Measurements from ENCODE around the gene C2CD4C.
"Not testable (repeated sequence)": the region's sequence is repeated elsewhere in the genome, so short reads cannot be mapped to it uniquely, and the experiment has no call there.

The C2CD4C gene

DNA sequence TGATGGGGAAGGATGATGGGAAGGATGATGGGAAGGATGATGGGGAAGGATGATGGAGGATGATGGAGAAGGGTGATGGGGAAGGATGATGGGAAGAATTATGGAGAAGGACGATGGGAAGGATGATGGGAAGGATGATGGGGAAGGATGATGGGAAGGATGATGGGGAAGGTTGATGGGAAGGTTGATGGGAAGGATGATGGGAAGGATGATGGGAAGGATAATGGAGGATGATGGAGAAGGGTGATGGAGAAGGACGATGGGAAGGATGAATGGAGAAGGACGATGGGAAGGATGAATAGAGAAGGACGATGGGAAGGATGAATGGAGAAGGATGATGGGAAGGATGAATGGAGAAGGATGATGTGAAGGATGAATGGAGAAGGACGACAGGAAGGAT, 13.5 kb downstream of the C2CD4C start:
- Histone ChIP-seq H3K4me3 (ENCODE audit: extremely low read depth, insufficient read depth, low read length, poor library complexity, severe bottlenecking) (no peak overlapping the region), H3K36me3 (ENCODE audit: control insufficient read depth, insufficient read depth, low read length) (no peaks in the 10 kb centered on the region), H3K9me3 (ENCODE audit: control insufficient read depth, low read length) (no peaks in the 10 kb centered on the region), H3K4me1 (ENCODE audit: control insufficient read depth, insufficient read depth, low read length, poor library complexity, severe bottlenecking) (no peaks in the 10 kb centered on the region), H3K27ac (ENCODE audit: low read depth, low read length, severe bottlenecking) (no peak overlapping the region)
- 85 to 90% methylated on average over 5 of the region's 5 CpGs for WGBS, 2 experiments (ENCODE audit: insufficient coverage in 2 of 2)

- WGBS, 2 experiments (ENCODE audit: insufficient coverage in 2 of 2) = 85 to 93% methylated on average over 1 of the region's 1 CpG
- H3K9me3 ChIP-seq (ENCODE audit: control insufficient read depth, low read length); H3K27ac ChIP-seq (ENCODE audit: low read depth, low read length, severe bottlenecking): not testable (repeated sequence)
Observed at GRCh38 chr19:394857-395256, 14.1 kb downstream of the C2CD4C start.

GRCh38 chr19:393560-393959, 15.4 kb downstream of the C2CD4C start:
- H3K4me3 ChIP-seq (ENCODE audit: extremely low read depth, insufficient read depth, low read length, poor library complexity, severe bottlenecking); H3K36me3 ChIP-seq (ENCODE audit: control insufficient read depth, insufficient read depth, low read length); H3K4me1 ChIP-seq (ENCODE audit: control insufficient read depth, insufficient read depth, low read length, poor library complexity, severe bottlenecking); H3K27ac ChIP-seq (ENCODE audit: low read depth, low read length, severe bottlenecking); H3K9me3 ChIP-seq (ENCODE audit: control insufficient read depth, low read length): not testable (repeated sequence)

More at GRCh38 chr19:394857-395256, 14.1 kb downstream of the C2CD4C start:
- H3K4me1 ChIP-seq (ENCODE audit: control insufficient read depth, insufficient read depth, low read length, poor library complexity, severe bottlenecking); H3K4me3 ChIP-seq (ENCODE audit: extremely low read depth, insufficient read depth, low read length, poor library complexity, severe bottlenecking); H3K36me3 ChIP-seq (ENCODE audit: control insufficient read depth, insufficient read depth, low read length): not testable (repeated sequence)

- no peaks in the 10 kb centered on the region for H3K36me3 ChIP-seq (ENCODE audit: control insufficient read depth, insufficient read depth, low read length)
- H3K9me3 ChIP-seq (ENCODE audit: control insufficient read depth, low read length) = no peaks in the 10 kb centered on the region
- WGBS, 2 experiments (ENCODE audit: insufficient coverage in 2 of 2) = 85 to 89% methylated on average over 10 of the region's 17 CpGs
- H3K27ac ChIP-seq (ENCODE audit: low read depth, low read length, severe bottlenecking) = no peak overlapping the region
- H3K4me1 ChIP-seq (ENCODE audit: control insufficient read depth, insufficient read depth, low read length, poor library complexity, severe bottlenecking) = no peaks in the 10 kb centered on the region
- no peak overlapping the region for H3K4me3 ChIP-seq (ENCODE audit: extremely low read depth, insufficient read depth, low read length, poor library complexity, severe bottlenecking)
Observed at GRCh38 chr19:392375-392970, 16.5 kb downstream of the C2CD4C start.

- 90 to 92% methylated on average over 26 to 30 of the region's 30 CpGs for WGBS, 2 experiments (ENCODE audit: insufficient coverage in 2 of 2)
- Histone ChIP-seq H3K4me3 (ENCODE audit: extremely low read depth, insufficient read depth, low read length, poor library complexity, severe bottlenecking) (no peak overlapping the region), H3K27ac (ENCODE audit: low read depth, low read length, severe bottlenecking) (no peak overlapping the region), H3K36me3 (ENCODE audit: control insufficient read depth, insufficient read depth, low read length) (no peaks in the 10 kb centered on the region), H3K4me1 (ENCODE audit: control insufficient read depth, insufficient read depth, low read length, poor library complexity, severe bottlenecking) (no peaks in the 10 kb centered on the region), H3K9me3 (ENCODE audit: control insufficient read depth, low read length) (no peaks in the 10 kb centered on the region)
Observed at GRCh38 chr19:391726-392374, 17.1 kb downstream of the C2CD4C start.

DNA sequence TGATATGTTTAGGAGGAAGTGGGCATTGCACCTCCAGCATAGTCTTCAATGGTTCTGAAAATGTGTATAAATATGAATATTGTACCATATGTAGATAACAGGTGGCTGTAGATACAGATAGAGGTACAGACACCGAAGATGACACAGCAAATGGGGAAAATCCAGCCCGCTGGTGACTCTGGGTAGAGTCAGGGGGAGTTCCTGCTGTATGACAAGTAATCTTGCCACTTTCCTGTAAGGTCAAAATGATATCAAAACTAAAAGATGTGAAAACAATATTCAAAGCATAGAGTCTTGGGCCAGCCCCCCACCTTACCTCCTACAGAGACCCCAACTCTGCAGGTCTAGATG, 17.8 kb downstream of the C2CD4C start:
- 83 to 93% methylated on average over 1 to 2 of the region's 2 CpGs for WGBS, 2 experiments (ENCODE audit: insufficient coverage in 2 of 2)
- Histone ChIP-seq H3K36me3 (ENCODE audit: control insufficient read depth, insufficient read depth, low read length) (no peaks in the 10 kb centered on the region), H3K9me3 (ENCODE audit: control insufficient read depth, low read length) (no peaks in the 10 kb centered on the region), H3K27ac (ENCODE audit: low read depth, low read length, severe bottlenecking) (no peak overlapping the region), H3K4me3 (ENCODE audit: extremely low read depth, insufficient read depth, low read length, poor library complexity, severe bottlenecking) (no peak overlapping the region), H3K4me1 (ENCODE audit: control insufficient read depth, insufficient read depth, low read length, poor library complexity, severe bottlenecking) (no peaks in the 10 kb centered on the region)

- 94 to 96% methylated on average over 21 to 28 of the region's 30 CpGs for WGBS, 2 experiments (ENCODE audit: insufficient coverage in 2 of 2)
Observed at GRCh38 chr19:390386-391206, 18.4 kb downstream of the C2CD4C start.

GRCh38 chr19:389935-390289, 19.0 kb downstream of the C2CD4C start:
- Histone ChIP-seq H3K27ac (ENCODE audit: low read depth, low read length, severe bottlenecking) (no peak overlapping the region), H3K4me3 (ENCODE audit: extremely low read depth, insufficient read depth, low read length, poor library complexity, severe bottlenecking) (no peak overlapping the region), H3K36me3 (ENCODE audit: control insufficient read depth, insufficient read depth, low read length) (no peaks in the 10 kb centered on the region), H3K4me1 (ENCODE audit: control insufficient read depth, insufficient read depth, low read length, poor library complexity, severe bottlenecking) (no peaks in the 10 kb centered on the region), H3K9me3 (ENCODE audit: control insufficient read depth, low read length) (no peaks in the 10 kb centered on the region)
- 91 to 96% methylated on average over 9 to 12 of the region's 12 CpGs for WGBS, 2 experiments (ENCODE audit: insufficient coverage in 2 of 2)

More at GRCh38 chr19:390386-391206, 18.4 kb downstream of the C2CD4C start:
- H3K36me3 ChIP-seq (ENCODE audit: control insufficient read depth, insufficient read depth, low read length) = no peaks in the 10 kb centered on the region
- no peak overlapping the region for H3K4me3 ChIP-seq (ENCODE audit: extremely low read depth, insufficient read depth, low read length, poor library complexity, severe bottlenecking)
- no peaks in the 10 kb centered on the region for H3K4me1 ChIP-seq (ENCODE audit: control insufficient read depth, insufficient read depth, low read length, poor library complexity, severe bottlenecking)
- H3K9me3 ChIP-seq (ENCODE audit: control insufficient read depth, low read length) = no peaks in the 10 kb centered on the region
- H3K27ac ChIP-seq (ENCODE audit: low read depth, low read length, severe bottlenecking) = no peak overlapping the region

DNA sequence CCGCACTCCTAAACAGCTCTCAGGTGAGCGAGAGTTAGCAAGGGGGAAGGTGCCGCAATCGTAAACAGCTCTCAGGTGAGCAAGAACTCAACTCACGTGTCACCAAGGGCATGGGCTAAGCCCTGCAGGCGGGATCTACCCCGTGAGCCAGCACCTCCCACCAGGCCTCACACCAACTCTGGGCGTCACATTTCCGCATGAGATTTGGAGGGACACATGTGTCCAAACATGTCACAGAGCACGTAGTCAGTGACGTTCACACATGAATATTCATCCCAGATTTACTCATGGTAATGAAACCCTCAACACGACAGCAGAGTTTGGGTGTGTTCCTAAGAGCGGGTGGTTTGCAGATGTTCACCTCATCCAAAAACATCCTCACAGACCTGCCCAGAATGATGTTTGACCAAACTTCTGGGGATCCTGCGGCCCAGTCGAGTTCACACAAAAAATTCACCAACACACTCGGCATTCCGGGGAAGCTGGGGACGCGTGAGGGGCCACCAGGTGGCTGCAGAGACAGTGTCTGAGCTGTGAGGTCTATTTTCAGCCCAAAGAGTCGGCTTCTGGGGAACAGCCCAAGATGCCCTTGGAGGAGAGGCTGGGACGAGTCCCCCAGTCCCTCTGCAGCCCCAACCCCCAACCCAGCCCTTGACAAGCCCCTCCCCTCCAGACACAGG, 19.6 kb downstream of the C2CD4C start:
- no peaks in the 10 kb centered on the region for H3K9me3 ChIP-seq (ENCODE audit: control insufficient read depth, low read length)
- H3K27ac ChIP-seq (ENCODE audit: low read depth, low read length, severe bottlenecking) = no peak overlapping the region
- WGBS, 2 experiments (ENCODE audit: insufficient coverage in 2 of 2) = 82 to 86% methylated on average over 15 to 21 of the region's 21 CpGs
- peaks cover 2% of the 10 kb centered on the region for H3K4me1 ChIP-seq (ENCODE audit: control insufficient read depth, insufficient read depth, low read length, poor library complexity, severe bottlenecking)
- no peaks in the 10 kb centered on the region for H3K36me3 ChIP-seq (ENCODE audit: control insufficient read depth, insufficient read depth, low read length)
- no peak overlapping the region for H3K4me3 ChIP-seq (ENCODE audit: extremely low read depth, insufficient read depth, low read length, poor library complexity, severe bottlenecking)

DNA sequence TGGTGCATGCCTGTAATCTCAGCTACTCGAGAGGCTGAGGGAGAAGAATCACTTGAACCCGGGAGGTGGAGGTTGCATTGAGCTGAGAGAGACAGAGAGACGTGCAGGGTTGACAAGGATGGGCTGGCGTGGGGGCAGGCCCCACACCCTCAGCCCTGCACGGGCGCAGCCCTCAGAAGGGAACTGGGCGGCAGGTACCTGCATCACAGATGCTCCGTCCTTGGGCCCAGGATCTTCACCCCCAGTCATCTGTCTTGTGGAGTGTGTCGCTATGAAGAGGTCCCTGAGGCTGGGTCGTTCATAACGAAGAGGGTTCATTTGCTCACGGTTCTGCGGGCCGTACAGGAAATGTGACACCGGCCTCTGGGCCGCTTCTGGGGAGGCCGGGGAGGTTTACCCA, 20.3 kb downstream of the C2CD4C start:
- WGBS, 2 experiments (ENCODE audit: insufficient coverage in 2 of 2) = 92 to 93% methylated on average over 17 of the region's 17 CpGs
- no peaks in the 10 kb centered on the region for H3K36me3 ChIP-seq (ENCODE audit: control insufficient read depth, insufficient read depth, low read length)
- no peak overlapping the region for H3K27ac ChIP-seq (ENCODE audit: low read depth, low read length, severe bottlenecking)
- H3K4me3 ChIP-seq (ENCODE audit: extremely low read depth, insufficient read depth, low read length, poor library complexity, severe bottlenecking) = no peak overlapping the region
- H3K4me1 ChIP-seq (ENCODE audit: control insufficient read depth, insufficient read depth, low read length, poor library complexity, severe bottlenecking) = peaks cover 7% of the 10 kb centered on the region
- H3K9me3 ChIP-seq (ENCODE audit: control insufficient read depth, low read length) = no peaks in the 10 kb centered on the region

All from mesodermal cell (in vitro differentiated cells).